ENCODE results near the gene ANKRD9. TPM values are rescaled to one million over a fixed set of nuclear protein-coding genes. Genes with fewer than 3 reads are reported as not detected.
A peak's percentile ranks its signal among the peaks of the same experiment; 100 is the strongest.

ANKRD9 gene
- total RNA-seq, 2 experiments from 2014 or later: 15.0 to 16.9 TPM

DNA sequence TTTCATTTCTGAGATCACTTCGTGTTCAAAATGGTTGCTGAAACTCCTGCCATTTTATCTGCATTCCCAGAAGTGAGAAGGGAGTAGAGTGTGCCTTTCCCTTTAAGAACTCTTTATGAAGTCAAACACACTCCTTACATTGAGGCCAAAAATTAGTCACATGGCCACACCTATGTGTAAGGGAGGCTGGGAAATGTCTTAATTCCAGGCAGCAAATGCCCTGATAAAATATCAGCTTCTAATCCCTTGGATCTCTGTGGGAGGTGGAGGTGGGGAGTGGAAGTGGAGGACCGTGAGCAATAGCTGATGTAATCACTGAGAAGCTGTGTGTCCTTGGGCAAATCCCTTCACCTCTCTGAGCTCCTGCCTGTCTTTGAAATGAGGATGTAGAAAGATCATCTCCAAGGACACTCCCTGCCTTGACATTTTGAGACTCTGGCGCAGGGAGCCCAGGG is 22.7 kb upstream of the ANKRD9 start:
- Mint-ChIP-seq H3K27me3 (no peaks in the 10 kb centered on the region), H3K36me3 (ENCODE audit: low read depth) (no peaks in the 10 kb centered on the region), H3K4me3 (no peak overlapping the region), H3K9me3 (no peaks in the 10 kb centered on the region), H3K27ac (no peak overlapping the region), H3K4me1 (ENCODE audit: low read depth) (no peaks in the 10 kb centered on the region)
- TF ChIP-seq, protein P1, sequence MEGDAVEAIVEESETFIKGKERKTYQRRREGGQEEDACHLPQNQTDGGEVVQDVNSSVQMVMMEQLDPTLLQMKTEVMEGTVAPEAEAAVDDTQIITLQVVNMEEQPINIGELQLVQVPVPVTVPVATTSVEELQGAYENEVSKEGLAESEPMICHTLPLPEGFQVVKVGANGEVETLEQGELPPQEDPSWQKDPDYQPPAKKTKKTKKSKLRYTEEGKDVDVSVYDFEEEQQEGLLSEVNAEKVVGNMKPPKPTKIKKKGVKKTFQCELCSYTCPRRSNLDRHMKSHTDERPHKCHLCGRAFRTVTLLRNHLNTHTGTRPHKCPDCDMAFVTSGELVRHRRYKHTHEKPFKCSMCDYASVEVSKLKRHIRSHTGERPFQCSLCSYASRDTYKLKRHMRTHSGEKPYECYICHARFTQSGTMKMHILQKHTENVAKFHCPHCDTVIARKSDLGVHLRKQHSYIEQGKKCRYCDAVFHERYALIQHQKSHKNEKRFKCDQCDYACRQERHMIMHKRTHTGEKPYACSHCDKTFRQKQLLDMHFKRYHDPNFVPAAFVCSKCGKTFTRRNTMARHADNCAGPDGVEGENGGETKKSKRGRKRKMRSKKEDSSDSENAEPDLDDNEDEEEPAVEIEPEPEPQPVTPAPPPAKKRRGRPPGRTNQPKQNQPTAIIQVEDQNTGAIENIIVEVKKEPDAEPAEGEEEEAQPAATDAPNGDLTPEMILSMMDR (IDR thresholded peaks at IDR 0.05): no peak
- DNase-seq: no peak
- ChIA-PET POLR2A (no interaction called here), CTCF (interaction anchor here (0.8 to 2.9 kb wide), 2 partner anchors 8 to 63 kb away, joined by 3 to 12 read pairs; no protein-coding TSS in a partner anchor)
- no peak for ATAC-seq
- intact Hi-C loops (cut with micrococcal nuclease): no loop called here

DNA sequence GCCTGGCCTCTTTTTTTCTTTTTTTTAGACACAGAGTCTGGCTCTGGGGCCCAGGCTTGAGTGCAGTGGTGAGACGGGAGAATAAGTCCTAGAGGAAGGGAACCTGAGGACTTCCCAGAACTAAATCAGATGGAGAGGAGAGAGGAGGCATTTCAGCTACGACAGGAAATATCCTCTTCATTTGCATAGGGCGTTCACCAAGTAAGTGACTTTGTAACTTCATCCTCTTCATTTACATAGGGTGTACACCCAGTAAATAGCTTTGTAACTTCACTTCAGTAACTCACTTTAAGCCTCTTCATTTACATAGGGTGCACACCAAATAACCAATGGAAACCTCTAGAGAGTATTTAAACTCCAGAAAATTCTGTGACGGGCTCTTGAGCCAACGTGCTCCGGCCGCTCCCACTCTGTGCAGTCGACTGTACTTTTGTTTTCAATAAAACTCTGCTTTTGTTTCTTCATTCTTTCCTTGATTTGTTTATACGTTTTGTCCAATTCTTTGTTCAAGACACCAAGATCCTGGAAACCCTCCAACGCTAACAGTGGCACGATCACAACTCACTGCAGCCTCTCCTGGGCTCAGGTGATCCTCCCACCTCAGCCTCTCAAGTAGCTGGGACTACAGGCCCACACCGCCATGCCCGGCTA is 21.4 kb upstream of the ANKRD9 start:
- no peak for DNase-seq
- H3K4me1 Mint-ChIP-seq (ENCODE audit: low read depth): peaks cover under 1% of the 10 kb centered on the region
- no peaks in the 10 kb centered on the region for H3K27me3 Mint-ChIP-seq
- H3K27ac Mint-ChIP-seq: no peak overlapping the region
- intact Hi-C loops (cut with micrococcal nuclease): no loop called here
- H3K4me3 Mint-ChIP-seq: no peak overlapping the region
- CTCF ChIA-PET: no interaction called here
- H3K36me3 Mint-ChIP-seq (ENCODE audit: low read depth): no peaks in the 10 kb centered on the region
- TF ChIP-seq, protein P1 (IDR thresholded peaks at IDR 0.05): no peak
- POLR2A ChIA-PET: no interaction called here
- H3K9me3 Mint-ChIP-seq: no peaks in the 10 kb centered on the region
- ATAC-seq: no peak

DNA sequence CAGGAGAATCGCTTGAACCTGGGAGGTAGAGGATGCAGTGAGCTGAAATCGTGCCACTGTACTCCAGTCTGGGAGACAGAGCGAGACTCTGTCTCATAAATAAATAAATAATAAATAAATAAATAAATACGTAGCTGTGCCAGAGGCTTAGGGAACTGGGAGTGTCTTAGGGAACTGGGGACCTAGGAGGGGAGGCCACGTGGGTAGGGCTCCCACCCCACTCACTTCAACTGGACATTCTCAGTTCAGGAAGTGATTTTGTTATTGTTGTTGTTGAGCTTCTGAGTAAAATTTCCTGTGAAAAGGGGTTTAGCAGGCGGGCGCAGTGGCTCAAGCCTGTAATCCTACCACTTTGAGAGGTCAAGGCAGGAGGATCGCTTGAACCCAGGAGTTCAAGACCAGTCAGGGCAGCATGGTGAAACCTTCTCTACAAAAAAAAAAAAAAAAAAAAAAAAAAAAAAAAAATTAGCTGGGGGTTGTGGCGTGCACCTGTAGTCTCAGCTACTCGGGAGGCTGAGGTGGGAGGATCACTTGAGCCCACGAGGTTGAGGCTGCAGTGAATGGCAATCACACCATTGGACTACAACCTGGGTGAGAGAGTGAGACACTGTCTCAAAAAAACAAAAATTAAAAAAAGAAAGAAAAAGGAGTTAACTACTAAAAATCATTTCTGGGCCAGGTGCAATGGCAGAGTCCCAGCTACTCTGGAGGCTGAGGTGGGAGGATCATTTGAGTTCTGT is 19.0 kb upstream of the ANKRD9 start:
- DNase-seq: no peak
- no peak for ATAC-seq
- H3K4me3 Mint-ChIP-seq: no peak overlapping the region
- ChIA-PET POLR2A (no interaction called here), CTCF (interaction anchor here (1.4 kb wide), 1 partner anchor 90 kb away, joined by 3 read pairs; no protein-coding TSS in a partner anchor)
- H3K36me3 Mint-ChIP-seq (ENCODE audit: low read depth): no peaks in the 10 kb centered on the region
- H3K9me3 Mint-ChIP-seq: no peaks in the 10 kb centered on the region
- H3K27ac Mint-ChIP-seq: no peak overlapping the region
- intact Hi-C loops (cut with micrococcal nuclease): loop anchor here (5.0 kb wide), 1 partner anchor 64 kb away; the partner anchor contains the start of gene RCOR1
- no peaks in the 10 kb centered on the region for H3K27me3 Mint-ChIP-seq
- peaks cover 21% of the 10 kb centered on the region for H3K4me1 Mint-ChIP-seq (ENCODE audit: low read depth)
- TF ChIP-seq, protein P1 (IDR thresholded peaks at IDR 0.05): no peak

DNA sequence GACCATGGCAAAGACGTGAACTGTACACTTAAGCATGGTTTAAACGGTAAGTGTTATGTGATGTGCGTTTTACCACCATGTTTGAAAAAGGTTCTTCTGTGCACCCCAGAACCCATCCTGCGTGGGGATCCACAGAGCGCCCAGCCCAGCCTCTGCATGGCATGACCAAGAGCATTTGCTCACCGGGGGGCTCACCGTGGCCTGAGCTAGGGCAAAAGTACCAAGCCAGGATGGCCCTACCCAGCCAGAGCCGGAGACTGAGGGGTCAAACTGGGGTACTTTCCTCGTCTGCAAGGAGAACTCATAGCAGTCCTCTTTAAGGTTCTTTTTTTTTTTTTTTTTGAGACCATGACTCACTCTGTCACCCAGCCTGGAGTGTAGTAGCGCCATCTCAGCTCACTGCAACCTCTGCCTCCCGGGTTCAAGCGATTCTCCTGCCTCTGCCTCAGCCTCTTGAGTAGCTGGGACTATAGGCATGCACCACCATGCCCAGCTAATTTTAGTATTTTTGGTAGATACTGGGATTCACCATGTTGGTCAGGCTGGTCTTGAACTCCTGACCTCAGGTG is 16.4 kb upstream of the ANKRD9 start:
- Mint-ChIP-seq H3K27ac (peak overlapping the region; percentile 75), H3K36me3 (ENCODE audit: low read depth) (no peaks in the 10 kb centered on the region), H3K27me3 (no peaks in the 10 kb centered on the region), H3K9me3 (no peaks in the 10 kb centered on the region), H3K4me1 (ENCODE audit: low read depth) (peaks cover 28% of the 10 kb centered on the region), H3K4me3 (peak overlapping the region; percentile 79)
- POLR2A ChIA-PET: interaction anchor here (1.2 to 1.7 kb wide), 2 partner anchors 15 to 65 kb away, joined by 4 to 7 read pairs; no protein-coding TSS in a partner anchor
- ATAC-seq (no peak), DNase-seq (no peak)
- TF ChIP-seq, protein P1 (IDR thresholded peaks at IDR 0.05): no peak
- intact Hi-C loops (cut with micrococcal nuclease): loop anchor here (5.0 kb wide), 1 partner anchor 66 kb away; the partner anchor contains the start of gene RCOR1
- CTCF ChIA-PET: interaction anchor here (1.3 to 5.7 kb wide), 2 partner anchors 10 to 88 kb away, joined by 6 to 31 read pairs; no protein-coding TSS in a partner anchor

Measured in activated CD8-positive, alpha-beta T cell treated with anti-CD3 and anti-CD28 coated beads for 36 hours (primary cell).